Measurements from ENCODE around the gene LTBP2.
A peak's percentile ranks its signal among the peaks of the same experiment; 100 is the strongest.

The LTBP2 gene

DNA sequence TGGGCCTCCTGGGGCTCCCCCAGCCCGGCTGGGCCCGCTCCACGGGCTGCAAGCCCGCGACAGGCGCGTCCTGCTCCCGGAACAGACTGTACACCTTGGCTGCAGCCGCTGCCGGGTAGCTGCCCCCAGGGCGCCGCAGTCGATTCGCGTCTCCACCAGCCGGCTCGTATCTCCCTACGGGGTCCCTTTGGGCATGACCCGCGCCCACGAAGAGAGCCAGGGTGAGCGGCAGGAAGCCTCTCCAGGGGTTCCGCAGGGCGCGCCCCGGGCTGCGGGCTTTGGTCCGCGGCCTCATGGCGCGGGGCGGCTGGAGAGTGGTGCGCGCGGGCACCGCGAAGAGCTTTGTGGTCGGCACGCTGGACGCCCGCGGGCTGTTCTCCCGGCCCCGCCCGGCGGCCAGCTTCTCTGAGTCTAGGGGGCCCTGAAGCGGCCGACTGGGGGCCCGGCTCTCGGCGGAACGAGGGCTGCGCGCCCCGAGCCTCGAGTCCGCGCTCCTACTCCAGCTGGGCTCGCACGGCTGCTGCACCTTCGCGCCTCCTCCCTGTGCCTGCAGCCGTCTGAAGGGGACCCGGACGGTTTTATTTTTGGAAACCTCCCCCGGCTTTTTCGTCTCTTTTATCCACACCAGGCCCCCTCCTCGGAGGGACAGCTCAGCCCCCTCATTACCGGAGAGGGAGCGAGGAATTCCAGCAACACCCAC is at the start of gene LTBP2:
Gene LTBP2 (minus strand): TSS at position 588 of the 700 bp plus-strand sequence. CDS start 293 bp downstream, at position 295.
- DNase-seq: peak in 1 of 2 experiments; percentile 45

DNA sequence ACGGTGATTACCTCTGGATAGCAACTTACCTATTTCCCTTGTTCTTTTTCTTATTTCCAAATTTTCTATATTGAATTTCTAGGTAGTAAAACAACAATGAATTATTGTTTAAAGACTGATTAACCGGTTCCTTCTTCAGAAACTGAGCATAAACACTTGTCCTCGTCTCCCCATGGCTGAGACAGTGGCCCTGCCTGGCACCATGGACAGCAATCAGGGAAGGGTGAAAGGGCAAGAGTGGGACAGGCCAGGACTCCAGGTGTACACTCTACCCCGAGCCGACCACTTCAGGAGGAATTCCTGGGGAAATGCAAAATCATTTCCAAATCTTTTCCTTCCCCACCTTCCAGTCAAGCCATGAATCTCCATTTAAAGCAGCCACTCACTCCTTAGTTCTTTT is 48.8 kb upstream of the LTBP2 start:
- no peak for DNase-seq

DNA sequence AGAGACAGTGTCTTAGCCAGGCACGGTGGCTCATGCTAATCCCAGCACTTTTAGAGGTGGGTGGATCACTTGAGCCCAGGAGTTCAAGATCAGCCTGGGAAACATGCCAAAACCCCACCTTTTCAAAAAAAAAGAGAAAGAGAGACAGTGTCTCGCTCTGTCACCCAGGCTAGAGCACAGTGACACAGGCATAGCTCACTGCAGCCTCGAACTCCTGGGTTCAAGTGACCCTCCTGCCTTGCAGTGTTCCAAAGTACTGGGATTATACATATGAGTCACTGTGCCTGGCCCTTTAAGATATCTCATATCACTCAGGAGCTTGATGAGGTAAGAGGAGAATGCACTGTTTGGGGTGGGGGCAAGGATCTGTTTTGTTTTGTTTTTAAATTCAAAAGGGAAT is 48.1 kb upstream of the LTBP2 start:
- no peak for DNase-seq

DNA sequence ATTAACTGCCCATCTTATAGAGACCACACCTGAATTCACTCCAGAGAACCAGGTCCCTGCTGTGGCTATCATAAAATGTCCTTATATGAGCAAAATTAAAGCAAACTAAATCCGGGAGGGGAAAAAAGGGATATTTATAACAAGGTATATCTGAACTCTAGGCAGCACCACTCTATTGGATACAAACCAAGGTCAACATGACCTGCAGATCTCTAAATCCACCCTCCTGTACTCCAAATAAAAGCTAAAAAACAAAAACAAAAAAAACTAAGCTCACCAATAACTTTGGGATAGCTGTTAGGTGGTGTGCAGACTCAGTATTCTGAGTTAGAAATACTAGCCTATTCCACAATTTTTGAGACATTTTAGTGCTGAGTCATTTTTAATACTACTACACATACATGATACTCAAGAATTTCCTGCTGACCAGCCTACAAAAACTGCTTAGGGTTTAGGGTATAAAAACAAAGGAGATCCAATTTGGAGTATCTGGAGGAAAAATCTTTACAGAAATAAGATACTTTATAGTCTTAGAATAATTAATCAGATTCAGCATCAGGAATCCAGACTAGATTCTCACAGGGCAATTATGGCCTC is 46.6 kb upstream of the LTBP2 start:
- no peak for DNase-seq

DNA sequence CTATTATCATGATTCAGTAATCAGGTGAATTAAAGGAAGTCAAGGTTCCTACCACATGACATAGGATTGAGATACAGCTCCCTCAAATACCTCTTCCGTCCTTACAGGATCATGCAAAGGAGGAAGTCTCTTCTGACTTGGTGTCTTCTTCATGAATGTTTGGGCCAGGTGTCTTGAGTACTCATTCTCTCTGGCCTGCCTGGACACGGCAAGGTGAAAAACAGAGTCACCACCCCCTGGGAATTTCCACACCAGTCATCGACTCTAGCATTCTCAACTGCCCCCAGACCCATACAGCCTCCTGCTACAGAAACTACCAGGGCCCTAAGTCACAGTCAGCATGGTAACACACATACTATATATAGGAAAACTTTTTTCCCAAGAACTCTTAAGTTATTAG is 44.9 kb upstream of the LTBP2 start:
- no peak for DNase-seq

DNA sequence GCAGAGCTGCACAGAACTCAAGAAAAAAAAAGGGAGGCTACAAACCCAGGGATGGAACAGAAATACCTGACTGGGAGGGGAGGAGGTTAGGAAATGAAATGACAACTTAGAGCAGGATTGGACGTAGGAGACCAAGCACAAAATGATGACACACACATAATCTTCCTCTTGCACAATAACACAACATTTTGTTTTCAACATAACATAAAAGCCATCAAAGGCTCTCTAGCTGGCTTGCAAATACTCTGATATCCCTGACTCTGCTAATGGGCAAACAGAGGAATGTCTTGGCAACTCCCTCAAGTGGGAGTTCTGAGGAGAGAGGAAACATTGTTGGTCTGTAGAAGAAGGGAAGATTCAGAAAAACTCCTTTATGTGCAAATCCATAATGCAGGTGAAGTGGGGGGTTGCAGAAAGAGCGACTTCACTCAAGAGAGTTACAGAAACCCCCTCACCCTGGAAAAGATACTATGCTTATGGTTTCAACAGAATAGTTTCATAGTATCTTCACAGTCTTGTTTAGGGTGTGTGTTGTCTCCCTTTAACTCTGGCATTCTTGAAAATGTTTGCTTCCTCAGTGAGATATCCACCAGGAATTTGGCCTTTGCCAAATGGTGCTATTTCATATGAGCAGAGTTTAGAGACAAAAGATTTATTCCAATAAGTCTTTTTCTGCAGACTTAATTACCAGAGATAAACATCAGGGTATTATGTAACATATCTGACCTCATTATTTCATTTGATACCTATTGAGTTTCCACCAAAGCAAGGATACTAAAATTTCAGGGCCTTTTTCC is 43.8 kb upstream of the LTBP2 start:
- DNase-seq: no peak

DNA sequence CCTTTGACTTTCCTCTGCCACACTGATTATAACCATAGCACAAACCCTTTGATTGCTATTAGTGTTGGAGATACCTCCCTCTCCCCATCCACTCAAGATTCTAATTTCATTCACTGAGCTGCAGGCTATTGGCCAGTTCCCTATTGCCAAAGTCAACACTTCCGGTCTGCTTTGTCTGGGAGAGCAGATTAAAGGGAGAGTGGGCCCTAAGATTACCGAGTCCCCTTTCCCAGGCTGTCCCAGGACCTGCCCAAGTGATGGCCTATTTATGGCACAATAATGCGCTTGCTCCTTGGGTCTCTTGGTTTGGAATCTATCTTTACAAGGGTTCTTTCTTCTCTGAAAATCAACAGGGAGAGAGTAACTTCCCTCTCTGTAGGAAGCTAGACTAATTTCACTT is 42.9 kb upstream of the LTBP2 start:
- DNase-seq: no peak

DNA sequence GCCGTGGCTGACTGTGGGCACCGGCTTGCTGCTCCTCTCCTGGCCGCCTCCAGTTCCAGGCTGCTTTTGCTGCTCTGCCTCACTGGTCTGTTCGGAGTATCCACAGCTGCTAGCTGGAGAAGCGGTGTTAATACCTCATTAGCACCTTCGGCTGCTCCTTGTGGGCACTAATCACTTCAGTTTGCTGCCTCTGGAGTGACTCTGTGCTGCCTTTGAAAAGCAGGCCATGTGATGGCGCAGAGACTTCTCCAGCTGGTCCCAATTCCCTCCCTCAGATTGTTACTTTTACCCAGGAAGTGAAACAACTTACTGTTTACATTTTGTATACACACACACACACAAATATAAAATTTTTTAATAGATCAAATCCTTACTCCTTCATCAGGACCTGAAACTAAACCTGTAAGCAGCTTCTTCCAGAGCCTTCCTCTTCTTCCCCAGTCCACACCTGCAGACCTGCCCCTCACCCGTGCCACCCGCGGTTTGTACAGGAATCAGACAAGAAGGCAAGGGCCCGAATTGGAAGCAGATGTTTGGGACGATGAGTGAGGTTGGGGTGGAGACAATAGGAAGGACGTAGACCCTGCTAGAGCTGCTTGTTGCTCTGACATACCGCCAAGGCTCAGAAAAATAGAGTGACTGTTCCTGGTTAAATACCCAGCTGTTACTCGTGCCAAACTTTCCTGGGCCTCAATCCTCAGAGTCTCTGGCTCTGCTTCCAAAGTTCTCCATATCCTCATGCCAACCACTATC is 41.5 kb upstream of the LTBP2 start:
- DNase-seq: no peak

DNA sequence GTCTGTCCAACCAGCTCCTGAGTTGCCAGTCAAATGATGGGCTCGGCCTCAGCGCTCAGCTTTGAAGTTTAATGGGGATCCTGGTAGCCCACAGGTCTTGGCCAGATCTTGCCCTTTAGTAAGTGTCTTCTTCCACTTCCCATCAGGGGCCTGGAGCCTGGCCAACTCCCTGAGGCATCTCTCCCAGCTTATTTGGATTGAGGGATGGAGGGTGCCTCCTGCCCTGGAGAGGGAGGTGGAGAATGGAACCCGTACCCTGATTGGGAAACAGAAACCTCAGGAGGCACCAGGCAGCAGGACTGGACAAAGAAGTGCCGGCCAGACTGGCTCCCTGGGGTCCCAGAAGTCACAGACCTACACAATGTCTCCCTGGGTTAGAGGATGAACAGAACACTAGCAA is 40.5 kb upstream of the LTBP2 start:
- no peak for DNase-seq

DNA sequence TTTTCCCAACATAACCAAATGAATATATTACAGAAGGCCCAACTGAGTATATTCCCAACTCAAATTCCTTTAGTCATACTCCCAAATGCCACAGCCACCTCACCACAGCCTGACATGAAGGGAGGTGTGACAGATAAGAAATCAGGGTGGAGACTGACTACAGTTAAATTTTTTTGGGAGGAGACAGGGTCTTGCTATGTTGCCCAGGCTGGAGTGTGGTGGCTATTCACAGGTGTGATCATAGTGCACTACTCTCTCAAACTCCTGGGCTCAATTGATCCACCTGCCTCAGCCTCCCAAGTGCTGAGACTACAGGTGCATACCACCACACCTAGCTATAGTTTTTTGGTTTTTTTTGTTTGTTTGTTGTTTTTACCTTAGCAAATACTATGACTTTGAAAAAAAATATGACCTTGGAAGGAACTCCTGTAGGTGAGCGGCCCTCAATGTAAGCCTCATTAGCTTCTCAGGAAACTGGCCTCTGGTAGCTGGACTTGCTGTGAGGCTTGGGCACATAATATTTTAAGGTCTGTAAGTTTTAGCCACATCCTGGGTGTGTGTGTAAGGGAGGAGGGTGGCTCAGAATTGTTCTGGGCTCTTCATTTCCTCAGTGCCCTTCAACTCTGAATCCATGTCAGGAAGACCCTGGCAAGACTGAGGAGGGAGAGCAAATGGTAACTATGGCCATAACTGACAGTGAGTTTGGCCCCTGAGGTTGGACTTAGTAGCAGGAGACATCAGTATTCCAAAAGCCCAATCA is 39.1 kb upstream of the LTBP2 start:
- no peak for DNase-seq

DNA sequence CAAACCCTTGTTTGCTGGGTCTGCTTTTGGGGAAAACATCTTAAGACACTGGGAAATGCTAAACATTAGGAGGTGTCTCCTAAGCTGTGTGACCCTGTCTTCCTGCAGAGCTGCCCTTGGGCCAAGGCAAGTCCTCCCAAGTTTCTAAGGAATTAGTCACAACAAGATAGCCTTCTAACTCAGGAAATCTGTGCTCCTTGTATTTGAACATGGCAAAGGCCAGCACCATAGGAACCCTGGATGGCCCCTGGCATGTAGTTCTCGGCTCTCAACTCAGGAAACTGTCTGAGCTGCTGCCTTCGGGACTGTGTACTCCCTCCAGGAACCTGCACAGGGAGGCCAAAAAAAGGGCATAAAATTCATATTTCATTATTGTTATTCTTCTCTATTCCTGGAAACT is 37.6 kb upstream of the LTBP2 start:
- DNase-seq: no peak

DNA sequence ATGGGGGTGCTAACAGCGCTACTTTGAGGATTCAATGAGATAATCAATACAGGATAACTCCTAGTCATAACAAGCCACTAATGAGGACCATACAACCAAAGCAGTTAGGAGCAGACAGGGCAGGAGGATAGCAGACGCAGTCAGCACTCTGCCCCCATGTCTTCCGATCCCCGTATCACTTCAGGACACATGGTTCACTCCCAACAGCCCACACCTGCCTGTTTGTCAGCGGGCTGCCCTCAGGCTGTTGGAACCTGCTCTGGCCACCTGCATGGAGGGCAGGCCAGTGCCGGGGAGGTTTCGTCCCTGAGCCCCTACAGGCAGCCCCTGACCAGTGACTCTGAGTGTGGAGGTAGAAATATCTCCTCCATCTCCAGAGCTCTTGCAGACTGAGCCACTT is 37.1 kb upstream of the LTBP2 start:
- DNase-seq: no peak

DNA sequence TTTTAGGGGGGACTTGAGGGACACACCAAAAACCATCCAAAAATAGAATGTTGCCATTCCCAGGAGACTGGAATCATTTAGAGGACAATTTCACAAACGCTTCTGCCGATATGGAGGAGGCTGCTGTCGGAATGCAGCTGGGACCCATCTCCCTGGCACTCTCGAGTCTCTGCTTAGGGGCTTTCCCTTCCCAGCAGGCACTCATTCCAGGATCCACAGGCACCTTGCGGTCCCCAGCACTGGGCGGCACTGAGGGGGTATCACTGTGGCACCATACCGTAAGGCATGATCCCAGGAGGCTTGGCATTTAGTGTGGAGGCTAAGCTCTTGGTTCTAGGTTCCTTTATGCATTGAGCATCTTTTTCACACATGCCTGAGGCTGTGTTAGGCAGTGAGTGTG is 36.6 kb upstream of the LTBP2 start:
- no peak for DNase-seq

DNA sequence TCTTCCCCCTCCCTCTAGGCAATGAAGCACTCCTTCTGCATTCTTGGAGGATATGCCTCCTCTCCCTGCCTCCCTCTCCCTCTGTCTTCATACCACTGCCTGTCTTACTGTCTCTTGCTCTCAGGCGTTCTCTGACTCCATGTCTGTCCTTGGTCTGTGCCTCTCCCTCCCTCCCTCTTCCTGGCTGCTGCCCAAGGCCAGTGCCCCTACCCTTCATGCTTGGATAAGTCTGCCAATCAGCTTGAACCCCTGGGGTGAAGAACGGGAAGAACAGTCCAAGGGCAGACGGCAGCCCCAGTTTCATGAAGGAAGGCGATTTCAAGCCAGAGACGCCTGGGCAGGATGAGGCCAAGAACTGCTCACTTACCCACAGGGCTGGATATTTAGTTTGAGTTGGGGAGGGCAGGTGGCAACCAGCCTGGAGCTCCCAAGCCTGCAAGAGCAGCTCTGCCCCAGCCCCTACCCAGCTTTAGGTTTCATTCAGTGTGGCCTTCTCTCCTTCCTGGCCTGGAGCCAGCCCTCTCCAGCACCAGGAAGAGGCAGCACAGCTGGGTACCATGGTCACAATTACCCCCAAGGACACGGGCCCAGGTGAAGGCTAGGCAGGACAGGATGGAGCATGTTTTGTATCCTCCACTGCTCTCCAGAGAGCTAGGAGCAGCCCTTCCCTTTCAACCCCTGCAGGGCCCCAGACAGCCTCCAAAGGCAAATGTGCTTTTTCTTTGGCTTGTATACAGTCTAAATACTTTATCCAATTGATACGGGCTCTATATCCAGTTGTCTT is 35.8 kb upstream of the LTBP2 start:
- DNase-seq: no peak

DNA sequence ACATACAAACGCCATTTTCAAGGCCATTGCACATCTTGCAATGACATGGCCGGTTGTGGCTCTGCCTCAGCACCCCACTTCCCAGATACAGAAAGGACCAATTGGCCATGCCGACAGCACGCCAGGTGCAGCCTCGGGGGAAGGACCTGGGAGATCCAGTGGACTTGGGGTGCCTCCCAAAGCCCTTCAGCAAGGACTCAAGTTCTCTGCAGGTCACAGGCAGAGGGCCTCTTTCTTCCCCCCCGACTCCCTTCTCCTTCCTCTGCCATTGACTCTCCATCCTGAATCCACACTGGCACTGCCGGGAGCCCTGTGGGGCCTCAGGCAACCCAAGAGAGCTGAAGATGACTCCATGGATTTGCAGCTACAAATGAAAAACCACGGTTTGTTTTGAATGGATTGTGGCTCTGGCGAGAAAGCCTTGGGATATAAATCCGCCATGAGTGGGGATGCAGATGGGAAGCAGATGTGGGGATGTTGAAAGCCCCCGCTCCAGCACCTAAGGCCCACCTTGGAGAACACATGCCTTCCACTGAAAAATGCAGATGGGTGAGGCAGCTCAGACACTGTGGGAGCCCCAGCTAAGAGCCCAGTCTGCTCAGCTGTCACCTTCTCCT is 35.1 kb upstream of the LTBP2 start:
- no peak for DNase-seq

DNA sequence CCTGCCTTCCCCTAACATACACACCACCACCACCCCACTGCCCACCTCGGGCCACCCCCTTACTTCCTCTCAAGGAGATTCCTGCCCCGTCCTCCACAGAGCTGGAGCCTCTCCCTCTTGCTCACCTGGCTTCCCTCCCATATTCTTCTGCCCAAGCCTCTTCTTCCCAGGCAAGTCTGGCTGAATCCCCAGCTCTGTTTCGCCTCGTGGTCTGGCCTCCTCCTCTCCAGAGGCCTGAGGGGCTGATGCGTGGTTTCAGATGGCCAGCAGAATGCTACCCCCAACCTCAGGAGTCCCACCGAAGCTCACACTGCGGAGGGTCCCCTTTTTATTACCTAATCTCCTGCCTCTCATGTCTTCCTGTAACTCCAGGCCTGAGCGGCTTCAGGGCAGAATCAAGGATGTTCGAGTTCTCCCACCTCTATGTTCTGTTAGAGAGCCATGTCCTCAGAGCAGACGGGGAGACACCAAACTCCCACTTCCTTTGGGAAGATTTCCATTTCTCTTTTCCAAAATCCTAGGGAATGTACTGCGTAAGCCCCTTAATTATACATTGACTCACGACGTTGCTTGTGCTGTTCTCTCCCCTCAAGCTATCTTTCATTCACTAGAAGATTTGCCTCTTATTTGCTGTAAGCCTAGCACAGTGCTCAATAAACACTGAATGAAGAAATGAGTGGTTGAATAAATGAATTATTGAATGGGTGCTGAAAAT is 33.9 kb upstream of the LTBP2 start:
- no peak for DNase-seq

DNA sequence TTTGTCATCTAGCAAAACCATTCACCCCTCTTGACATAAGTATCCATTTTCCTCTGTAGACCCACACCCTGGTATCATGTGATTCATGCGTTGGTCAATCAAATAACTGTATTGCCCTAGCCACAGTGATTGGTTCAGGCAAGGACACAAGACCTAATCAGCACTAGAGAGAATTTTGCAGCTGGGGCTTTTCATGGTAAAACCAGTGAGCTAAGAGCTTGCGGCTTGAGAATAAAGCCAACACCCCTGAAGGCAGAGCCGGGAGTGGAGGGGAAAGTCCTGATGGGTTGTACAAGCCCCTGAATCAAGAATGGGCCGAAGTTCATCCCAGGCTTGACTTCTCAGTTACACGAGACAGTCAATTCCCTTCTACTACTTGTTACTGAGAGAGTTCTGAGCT is 33.2 kb upstream of the LTBP2 start:
- DNase-seq: no peak

DNA sequence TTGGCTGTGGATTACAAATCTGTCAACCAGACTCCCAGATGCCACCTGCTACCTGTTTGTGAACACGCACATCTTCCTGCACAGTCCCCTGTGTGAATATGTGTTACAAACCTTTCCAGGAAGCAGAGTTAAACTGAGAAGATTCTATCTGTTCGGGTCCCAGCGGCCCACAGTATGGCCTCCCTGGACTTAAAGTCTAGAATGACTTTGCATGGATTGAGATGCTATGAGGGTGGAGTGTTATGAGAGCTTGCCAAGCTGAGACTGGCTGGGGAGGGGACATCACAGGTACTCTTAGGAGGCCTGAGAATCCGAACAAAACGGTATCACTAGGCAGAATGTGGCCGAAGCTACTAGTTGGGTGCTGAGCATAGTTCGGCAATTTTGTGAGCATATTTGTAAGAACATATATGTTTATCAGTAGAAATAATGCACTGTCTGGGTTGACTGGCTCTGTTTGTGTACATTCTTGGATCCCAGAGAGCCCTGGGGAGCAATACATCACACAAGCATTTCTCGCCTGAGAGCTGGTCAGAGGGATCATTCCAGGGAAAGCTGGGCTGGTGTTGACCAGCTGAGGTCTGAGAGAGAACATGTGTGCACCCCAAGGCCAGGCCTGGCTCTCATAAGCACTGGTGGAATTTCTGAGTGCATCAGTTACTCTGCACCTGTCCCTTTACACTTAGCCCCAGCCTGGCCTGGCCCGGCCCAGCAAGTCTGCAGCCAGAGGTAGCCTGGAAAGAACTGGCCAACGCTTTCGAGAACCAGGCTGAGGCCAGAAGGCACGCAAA is 29.8 kb upstream of the LTBP2 start:
- DNase-seq: no peak

DNA sequence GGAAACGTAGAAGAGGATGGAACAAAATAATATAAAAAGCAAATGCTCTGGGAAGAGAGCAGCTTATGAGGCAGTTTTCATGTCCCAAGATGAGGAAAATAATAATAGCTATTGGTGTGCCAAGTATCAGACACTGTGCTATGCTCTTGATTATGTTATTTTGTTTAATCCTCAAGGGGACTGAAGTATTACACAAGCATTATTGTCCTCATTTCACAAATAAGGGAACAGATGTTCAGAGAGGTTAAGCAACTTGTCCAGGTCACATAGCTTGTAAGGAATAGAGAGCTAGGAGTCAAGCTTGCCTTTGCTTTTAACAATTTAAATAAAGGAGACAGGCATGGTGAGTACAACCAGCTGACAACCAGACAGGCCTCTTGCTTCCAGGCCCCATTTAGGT is 26.9 kb upstream of the LTBP2 start:
- DNase-seq: no peak

DNA sequence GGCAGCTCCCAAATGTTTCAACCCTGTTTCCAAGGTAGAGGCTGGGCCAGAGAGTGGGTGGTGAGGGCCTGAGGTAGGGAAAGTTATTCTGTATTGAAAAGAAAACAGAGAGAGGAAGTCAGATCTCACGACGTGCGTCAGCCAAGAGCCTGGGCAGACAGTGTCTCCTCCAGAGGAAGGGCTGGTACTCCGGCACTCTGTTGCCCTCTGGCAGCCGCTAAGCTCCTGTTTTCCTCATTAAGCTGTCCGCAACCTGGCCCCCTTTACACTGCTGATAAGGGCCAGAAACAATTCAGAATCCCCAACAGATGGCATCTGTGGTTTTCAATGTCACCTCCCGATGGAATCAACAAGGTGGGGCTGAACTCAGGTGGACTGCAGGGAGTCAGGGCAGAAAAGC is 26.0 kb upstream of the LTBP2 start:
- DNase-seq: no peak
